ENCODE measurements around the gene ONECUT2.

ONECUT2 gene

GRCh38 chr18:57539702-57540101 is 104.5 kb downstream of the ONECUT2 start:
- Histone ChIP-seq H3K27me3 (ENCODE audit: control insufficient read depth, insufficient read depth, low read length) (no peaks in the 10 kb centered on the region), H3K9ac (ENCODE audit: low read depth, low read length) (no peak overlapping the region), H3K4me2 (ENCODE audit: low read length) (no peak overlapping the region), H3K9me3 (replicated peaks; ENCODE audit: low read length) (no peaks in the 10 kb centered on the region), H3K4me1 (ENCODE audit: control insufficient read depth, insufficient read depth, low read length) (peaks cover 16% of the 10 kb centered on the region), H3K4me3 (ENCODE audit: low read length) (no peak overlapping the region), H3K36me3 (ENCODE audit: insufficient read depth, low read length) (no peaks in the 10 kb centered on the region)
